Mesodermal cell (in vitro differentiated cells): ENCODE data around the gene PPP1R3C. TPM values are rescaled to one million over a fixed set of nuclear protein-coding genes. Genes with fewer than 3 reads are reported as not detected.

Source experiments
- H3K27ac ChIP-seq: 2 replicates; pipeline ENCODE4 v1.7.0; 2013; ENCODE audit warnings: mild to moderate bottlenecking, low read depth, low read length, moderate library complexity; ENCODE audit not compliant: severe bottlenecking
- H3K36me3 ChIP-seq: 2 replicates; pipeline ENCODE4 v1.7.1; 2013; ENCODE audit warnings: mild to moderate bottlenecking, low read length, moderate library complexity; ENCODE audit not compliant: control insufficient read depth, insufficient read depth
- H3K4me1 ChIP-seq: one replicate; pipeline ENCODE4 v1.7.1; 2013; ENCODE audit warnings: mild to moderate bottlenecking, low read length; ENCODE audit not compliant: insufficient read depth, control insufficient read depth, poor library complexity, severe bottlenecking
- H3K4me3 ChIP-seq: 2 replicates; pipeline ENCODE4 v1.7.0; 2013; ENCODE audit warnings: low read length, control low read depth, mild to moderate bottlenecking; ENCODE audit not compliant: insufficient read depth, poor library complexity, severe bottlenecking; ENCODE audit errors: extremely low read depth
- H3K9me3 ChIP-seq: 2 replicates; pipeline ENCODE4 v1.7.1; 2013; ENCODE audit warnings: mild to moderate bottlenecking, low read length, moderate library complexity; ENCODE audit not compliant: control insufficient read depth
- WGBS, 2 experiments: methylation state at CpG; one replicate each; pipeline ENCODE4 v1.1.5; 2013; ENCODE audit warnings: missing lambda C conversion rate in 2 of 2; ENCODE audit not compliant: insufficient coverage in 2 of 2; 5-methylcytosine and 5-hydroxymethylcytosine counted together
- polyA plus RNA-seq, 2 experiments: library from polyadenylated mRNA; stranded (reverse); fragments of 50-300 nt; gene quantifications; one replicate each; pipeline ENCODE4 v1.2.3, GENCODE V29; 2013

The PPP1R3C gene
- polyA plus RNA-seq (2013, experiment 1 of 2), result 0.77 TPM
- polyA plus RNA-seq (2013, experiment 2 of 2), result 0.76 TPM

- Histone ChIP-seq H3K4me1 (no peaks in the 10 kb centered on the region), H3K4me3 (no peak within 1 kb of the TSS), H3K9me3 (no peaks in the 10 kb centered on the region), H3K27ac (no peak within 1 kb of the TSS), H3K36me3 (no peaks in the 10 kb centered on the region)
- WGBS, 2 experiments, result 57 to 64% methylated on average over 48 to 57 of the region's 61 CpGs
Measured at GRCh38 chr10:91632671-91633550, at the start of gene PPP1R3C. TSS of gene PPP1R3C (minus strand) at chr10:91633071. CDS start at chr10:91632969, 102 bp downstream.

- Histone ChIP-seq H3K4me3 (no peak overlapping the region), H3K4me1 (peaks cover 13% of the 10 kb centered on the region), H3K27ac (no peak overlapping the region), H3K9me3 (no peaks in the 10 kb centered on the region), H3K36me3 (no peaks in the 10 kb centered on the region)
- WGBS, 2 experiments, result 73 to 78% methylated on average over 11 of the region's 12 CpGs
Measured at GRCh38 chr10:91681361-91682276, 48.7 kb upstream of the PPP1R3C start.

DNA sequence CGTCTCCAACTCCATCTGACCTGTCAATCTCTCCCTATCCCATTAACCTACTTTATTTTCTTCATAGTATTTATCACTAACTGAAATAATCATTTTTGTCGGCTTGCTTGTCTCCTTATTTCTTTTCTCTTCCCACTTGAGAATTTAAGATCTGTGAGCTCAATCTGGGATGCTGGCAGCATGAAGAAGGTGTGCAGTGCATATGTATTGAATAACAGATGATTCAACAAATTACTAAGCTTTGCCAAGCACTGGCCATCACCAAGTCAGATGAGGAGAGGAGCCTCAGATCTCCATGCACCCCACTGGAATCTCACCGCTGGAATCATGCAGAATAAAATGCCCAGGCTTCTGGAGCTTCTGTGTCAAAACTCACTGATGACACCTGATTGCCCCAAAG, 47.6 kb upstream of the PPP1R3C start:
- Histone ChIP-seq H3K9me3 (no peaks in the 10 kb centered on the region), H3K4me3 (no peak overlapping the region)

DNA sequence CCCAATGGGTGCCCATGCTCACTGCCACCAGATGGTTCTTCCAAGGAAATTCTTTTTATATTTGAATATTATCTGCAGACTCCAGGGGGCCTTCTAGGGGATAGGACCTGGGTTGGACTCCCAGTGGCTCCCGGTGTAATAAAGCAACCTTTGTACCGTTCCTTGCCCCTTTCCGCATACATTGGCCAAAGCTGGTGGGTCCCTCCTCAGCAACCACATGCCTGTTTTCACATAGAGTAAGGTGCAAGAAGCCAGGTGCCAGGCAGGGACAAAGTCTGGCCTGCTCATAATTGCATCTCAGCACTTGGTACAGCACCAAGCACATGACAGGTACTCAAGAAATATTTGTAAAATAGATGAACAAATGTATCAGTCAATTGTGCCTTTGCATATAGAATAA, 46.4 kb upstream of the PPP1R3C start:
- Histone ChIP-seq H3K4me3 (no peak overlapping the region), H3K4me1 (peaks cover 13% of the 10 kb centered on the region), H3K9me3 (no peaks in the 10 kb centered on the region), H3K36me3 (no peaks in the 10 kb centered on the region), H3K27ac (no peak overlapping the region)
- 94 to 96% methylated on average over 2 to 3 of the region's 3 CpGs for WGBS, 2 experiments

More for the DNA sequence above, 47.6 kb upstream of the PPP1R3C start:
- 82 to 100% methylated on average over 1 to 2 of the region's 3 CpGs for WGBS, 2 experiments
- H3K4me1 ChIP-seq, result peaks cover 13% of the 10 kb centered on the region
- H3K27ac ChIP-seq, result no peak overlapping the region
- H3K36me3 ChIP-seq, result no peaks in the 10 kb centered on the region

GRCh38 chr10:91677911-91678310, 45.0 kb upstream of the PPP1R3C start:
- Histone ChIP-seq H3K9me3 (no peaks in the 10 kb centered on the region), H3K27ac (no peak overlapping the region), H3K4me3 (no peak overlapping the region), H3K36me3 (no peaks in the 10 kb centered on the region), H3K4me1 (peaks cover 7% of the 10 kb centered on the region)
- 80% methylated on average over 2 of the region's 2 CpGs; no CpG with 5 or more reads in 1 of the 2 experiments for WGBS, 2 experiments

- H3K4me3 ChIP-seq, result no peak overlapping the region
Measured at GRCh38 chr10:91672021-91672608, 39.2 kb upstream of the PPP1R3C start.

DNA sequence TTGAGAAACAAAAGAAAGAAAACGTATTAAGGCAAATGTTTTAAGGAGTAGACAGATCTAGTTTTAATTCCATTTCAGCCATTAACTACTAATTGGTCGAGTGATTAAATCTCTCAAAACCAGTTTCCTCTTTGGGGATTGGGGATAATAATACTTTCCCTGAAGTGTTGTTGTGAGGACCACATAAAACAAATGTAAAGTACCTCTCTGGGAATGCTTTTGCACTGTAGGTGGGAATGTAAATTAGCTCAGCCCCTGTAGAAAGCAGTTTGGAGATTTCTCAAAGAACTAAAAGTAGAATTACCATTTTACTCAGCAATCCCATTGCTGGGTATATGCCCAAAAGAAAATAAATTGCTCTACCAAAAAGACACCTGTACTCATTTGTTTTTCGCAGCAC, 36.0 kb upstream of the PPP1R3C start:
- Histone ChIP-seq H3K36me3 (no peaks in the 10 kb centered on the region), H3K27ac (no peak overlapping the region), H3K9me3 (no peaks in the 10 kb centered on the region), H3K4me3 (no peak overlapping the region), H3K4me1 (peaks cover 8% of the 10 kb centered on the region)
- WGBS, 2 experiments, result no CpG with 5 or more reads among the region's 3 CpGs

More at GRCh38 chr10:91672021-91672608, 39.2 kb upstream of the PPP1R3C start:
- H3K27ac ChIP-seq, result peak overlapping the region; percentile 41
- WGBS, 2 experiments, result 53 to 68% methylated on average over 3 to 5 of the region's 5 CpGs
- H3K9me3 ChIP-seq, result no peaks in the 10 kb centered on the region
- H3K4me1 ChIP-seq, result peaks cover 8% of the 10 kb centered on the region
- no peaks in the 10 kb centered on the region for H3K36me3 ChIP-seq

GRCh38 chr10:91665842-91666241, 33.0 kb upstream of the PPP1R3C start:
- Histone ChIP-seq H3K4me1 (no peaks in the 10 kb centered on the region), H3K4me3 (no peak overlapping the region), H3K27ac (no peak overlapping the region), H3K36me3 (no peaks in the 10 kb centered on the region), H3K9me3 (no peaks in the 10 kb centered on the region)

GRCh38 chr10:91664426-91664825, 31.6 kb upstream of the PPP1R3C start:
- Histone ChIP-seq H3K4me3 (no peak overlapping the region), H3K36me3 (no peaks in the 10 kb centered on the region), H3K4me1 (no peaks in the 10 kb centered on the region), H3K9me3 (no peaks in the 10 kb centered on the region), H3K27ac (no peak overlapping the region)
- 83 to 91% methylated on average over 2 of the region's 2 CpGs for WGBS, 2 experiments

- Histone ChIP-seq H3K4me1 (no peaks in the 10 kb centered on the region), H3K4me3 (no peak overlapping the region), H3K9me3 (peaks cover 3% of the 10 kb centered on the region), H3K27ac (no peak overlapping the region), H3K36me3 (no peaks in the 10 kb centered on the region)
- no CpG with 5 or more reads among the region's 1 CpG for WGBS, 2 experiments
Measured at GRCh38 chr10:91662993-91663392, 30.1 kb upstream of the PPP1R3C start.
